ENCODE data around the gene NHSL2. TPM values are rescaled to one million over a fixed set of nuclear protein-coding genes. Genes with fewer than 3 reads are reported as not detected.

NHSL2 gene
- total RNA-seq, 4 donors from 2014 or later: 7.6 to 30.8 (median 9.1) TPM

DNA sequence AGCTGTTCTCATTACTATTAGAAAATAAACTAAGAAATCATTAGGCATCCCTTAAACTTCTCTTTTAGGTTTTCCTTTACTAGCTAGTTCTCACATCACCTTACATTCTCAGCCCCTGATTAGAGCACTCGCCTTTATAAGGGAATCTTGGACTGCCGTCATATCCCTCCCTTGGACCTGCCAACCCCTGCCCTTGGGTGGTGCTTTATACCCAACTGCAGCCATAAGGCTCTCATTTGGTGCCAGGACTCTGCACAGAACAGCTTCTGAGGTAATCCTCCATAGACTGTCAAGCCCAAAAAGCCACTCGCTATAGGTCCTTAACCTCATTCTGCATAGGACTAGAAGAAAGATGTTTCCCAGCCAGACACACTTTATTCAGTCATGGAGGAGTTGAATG, 67.5 kb downstream of the NHSL2 start:
- intact Hi-C loops (cut with DNase I; ENCODE audit: low total_unique reads): no loop called here
- H3K4me1 ChIP-seq: no peaks in the 10 kb centered on the region
- H3K27ac ChIP-seq: no peak overlapping the region
- H3K9me3 ChIP-seq: no peaks in the 10 kb centered on the region
- DNase-seq: no peak
- H3K36me3 ChIP-seq: no peaks in the 10 kb centered on the region
- H3K4me3 ChIP-seq: no peak overlapping the region
- no peak for TF ChIP-seq POLR2A (IDR thresholded peaks at IDR 0.05)
- TF ChIP-seq, protein P1, sequence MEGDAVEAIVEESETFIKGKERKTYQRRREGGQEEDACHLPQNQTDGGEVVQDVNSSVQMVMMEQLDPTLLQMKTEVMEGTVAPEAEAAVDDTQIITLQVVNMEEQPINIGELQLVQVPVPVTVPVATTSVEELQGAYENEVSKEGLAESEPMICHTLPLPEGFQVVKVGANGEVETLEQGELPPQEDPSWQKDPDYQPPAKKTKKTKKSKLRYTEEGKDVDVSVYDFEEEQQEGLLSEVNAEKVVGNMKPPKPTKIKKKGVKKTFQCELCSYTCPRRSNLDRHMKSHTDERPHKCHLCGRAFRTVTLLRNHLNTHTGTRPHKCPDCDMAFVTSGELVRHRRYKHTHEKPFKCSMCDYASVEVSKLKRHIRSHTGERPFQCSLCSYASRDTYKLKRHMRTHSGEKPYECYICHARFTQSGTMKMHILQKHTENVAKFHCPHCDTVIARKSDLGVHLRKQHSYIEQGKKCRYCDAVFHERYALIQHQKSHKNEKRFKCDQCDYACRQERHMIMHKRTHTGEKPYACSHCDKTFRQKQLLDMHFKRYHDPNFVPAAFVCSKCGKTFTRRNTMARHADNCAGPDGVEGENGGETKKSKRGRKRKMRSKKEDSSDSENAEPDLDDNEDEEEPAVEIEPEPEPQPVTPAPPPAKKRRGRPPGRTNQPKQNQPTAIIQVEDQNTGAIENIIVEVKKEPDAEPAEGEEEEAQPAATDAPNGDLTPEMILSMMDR (IDR thresholded peaks at IDR 0.05): no peak
- no peaks in the 10 kb centered on the region for H3K27me3 ChIP-seq

DNA sequence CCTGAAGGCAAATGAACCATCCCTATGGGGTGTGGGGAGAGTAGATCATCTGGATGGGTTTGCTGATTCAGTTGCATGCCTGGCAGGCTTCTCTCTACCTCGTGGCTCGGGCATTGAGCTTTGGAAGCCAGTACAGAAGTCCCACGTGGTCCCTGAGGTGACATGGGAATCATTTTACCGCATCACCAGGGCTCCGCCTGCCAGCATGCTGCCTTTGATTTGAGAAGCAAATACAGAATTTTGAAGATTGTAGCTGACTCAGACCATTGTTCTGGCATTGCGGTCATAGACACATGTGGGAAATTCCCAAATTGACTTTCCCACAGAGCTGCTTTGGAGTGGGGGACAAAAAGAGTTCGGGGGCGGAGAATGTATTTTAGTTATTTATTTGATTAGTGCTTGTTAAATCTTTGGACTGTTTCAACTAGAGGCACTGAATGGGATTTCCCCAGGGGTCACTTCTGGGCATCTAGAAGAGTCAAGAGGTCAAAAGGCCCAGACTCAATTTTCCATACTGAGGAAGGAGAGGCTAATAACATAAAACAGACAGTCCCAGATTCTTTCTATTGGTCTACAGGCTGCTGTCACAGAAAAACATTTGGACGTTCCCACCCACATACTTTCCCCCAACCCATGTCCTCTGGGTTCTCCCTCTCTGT, 79.3 kb downstream of the NHSL2 start:
- intact Hi-C loops (cut with DNase I; ENCODE audit: low total_unique reads): no loop called here
- Histone ChIP-seq H3K9me3 (no peaks in the 10 kb centered on the region), H3K4me3 (no peak overlapping the region), H3K4me1 (no peaks in the 10 kb centered on the region), H3K36me3 (no peaks in the 10 kb centered on the region), H3K27me3 (no peaks in the 10 kb centered on the region), H3K27ac (no peak overlapping the region)
- no peak for DNase-seq
- no peak for TF ChIP-seq POLR2A (IDR thresholded peaks at IDR 0.05)
- TF ChIP-seq, protein P1 (IDR thresholded peaks at IDR 0.05): no peak

DNA sequence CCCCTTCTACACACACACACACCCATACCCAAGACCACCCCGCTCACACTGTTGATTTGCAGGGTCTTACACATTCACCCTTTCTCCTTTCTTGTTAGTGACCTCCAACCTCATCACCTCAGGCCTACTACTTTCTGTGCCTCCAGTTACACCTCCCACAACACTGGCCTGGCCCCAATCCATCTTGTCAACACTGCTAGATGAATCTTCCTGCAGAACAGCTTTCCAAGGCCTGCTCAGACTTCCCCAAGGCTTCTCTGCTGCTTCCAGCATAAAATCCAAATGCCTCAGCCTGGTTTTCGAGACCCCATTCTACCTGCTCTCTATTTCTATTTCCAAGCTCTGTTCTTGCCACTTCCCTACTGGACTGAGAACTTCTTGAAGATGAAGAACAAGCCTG, 79.9 kb downstream of the NHSL2 start:
- H3K9me3 ChIP-seq: no peaks in the 10 kb centered on the region
- no peak overlapping the region for H3K27ac ChIP-seq
- no peaks in the 10 kb centered on the region for H3K36me3 ChIP-seq
- no peak for TF ChIP-seq POLR2A (IDR thresholded peaks at IDR 0.05)
- TF ChIP-seq, protein P1 (IDR thresholded peaks at IDR 0.05): no peak
- DNase-seq: no peak
- no peak overlapping the region for H3K4me3 ChIP-seq
- intact Hi-C loops (cut with DNase I; ENCODE audit: low total_unique reads): no loop called here
- no peaks in the 10 kb centered on the region for H3K4me1 ChIP-seq
- H3K27me3 ChIP-seq: no peaks in the 10 kb centered on the region

DNA sequence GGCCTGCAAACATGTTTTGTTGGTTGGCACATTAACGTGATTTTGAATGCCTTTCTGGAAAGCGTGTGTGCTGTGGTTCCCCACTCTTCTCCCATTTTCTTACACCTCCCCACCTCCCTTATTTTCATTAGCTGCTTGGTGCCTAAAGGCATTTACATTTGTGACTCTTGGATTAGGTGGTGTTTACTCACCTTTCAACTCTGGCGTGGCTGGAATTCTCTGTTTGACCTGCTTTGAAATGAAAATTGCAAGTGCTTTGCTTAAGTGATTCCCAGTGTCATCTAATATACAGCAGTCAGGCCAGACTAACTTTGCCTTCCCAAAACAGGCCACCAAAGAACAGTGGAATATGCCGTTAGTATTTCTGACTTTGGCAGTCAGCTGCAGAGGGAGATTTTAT, 80.5 kb downstream of the NHSL2 start:
- no peaks in the 10 kb centered on the region for H3K27me3 ChIP-seq
- H3K4me1 ChIP-seq: no peaks in the 10 kb centered on the region
- TF ChIP-seq, protein P1 (IDR thresholded peaks at IDR 0.05): no peak
- no peak for TF ChIP-seq POLR2A (IDR thresholded peaks at IDR 0.05)
- H3K36me3 ChIP-seq: no peaks in the 10 kb centered on the region
- intact Hi-C loops (cut with DNase I; ENCODE audit: low total_unique reads): no loop called here
- no peaks in the 10 kb centered on the region for H3K9me3 ChIP-seq
- no peak overlapping the region for H3K27ac ChIP-seq
- no peak overlapping the region for H3K4me3 ChIP-seq
- DNase-seq: no peak

DNA sequence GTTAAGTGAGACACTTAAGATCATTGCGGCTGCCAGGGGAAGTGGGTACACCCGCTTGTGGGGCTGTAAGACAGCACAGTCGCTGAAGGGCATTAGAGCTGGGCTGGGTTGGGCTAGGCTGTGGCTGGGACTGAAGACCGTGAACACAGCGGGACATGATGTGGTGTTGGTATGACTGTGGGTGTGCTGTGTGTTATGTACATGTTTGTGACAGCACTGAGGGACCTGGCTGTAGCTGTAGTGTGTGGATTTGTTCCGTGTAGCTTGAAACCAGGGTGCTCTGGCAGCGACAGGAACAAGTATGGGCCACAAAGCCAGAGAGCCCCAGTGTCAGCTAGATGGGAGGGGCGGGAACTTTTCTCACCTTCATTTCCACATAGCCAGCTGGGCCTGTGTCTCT, 82.1 kb downstream of the NHSL2 start:
- Histone ChIP-seq H3K27ac (no peak overlapping the region), H3K27me3 (no peaks in the 10 kb centered on the region), H3K9me3 (no peaks in the 10 kb centered on the region), H3K4me1 (no peaks in the 10 kb centered on the region), H3K4me3 (no peak overlapping the region), H3K36me3 (no peaks in the 10 kb centered on the region)
- intact Hi-C loops (cut with DNase I; ENCODE audit: low total_unique reads): no loop called here
- no peak for TF ChIP-seq POLR2A (IDR thresholded peaks at IDR 0.05)
- TF ChIP-seq, protein P1 (IDR thresholded peaks at IDR 0.05): no peak
- DNase-seq: no peak

All from uterus (tissue), 4 donors.